GM19351 (cell line): Measurements from ENCODE around the gene ZNF792.
"Not testable (repeated sequence)": the region's sequence is repeated elsewhere in the genome, so short reads cannot be mapped to it uniquely, and the experiment has no call there.

Experiments
- ATAC-seq: cut with Tn5 transposase; IDR thresholded peaks from one replicate; pipeline ENCODE4 v1.9.1; 2021; ENCODE audit warnings: mild to moderate bottlenecking, moderate library complexity; ENCODE audit not compliant: unreplicated experiment

Gene ZNF792

GRCh38 chr19:34972163-34972705 is 8.2 kb upstream of the ZNF792 start:
- no peak for ATAC-seq

- ATAC-seq, result not testable (repeated sequence)
Observed at GRCh38 chr19:34970185-34970780, 6.3 kb upstream of the ZNF792 start.

GRCh38 chr19:34969721-34970120 is 5.7 kb upstream of the ZNF792 start:
- no peak for ATAC-seq

GRCh38 chr19:34967551-34967950 is 3.5 kb upstream of the ZNF792 start:
- ATAC-seq, result no peak

- not testable (repeated sequence) for ATAC-seq
Observed at GRCh38 chr19:34965505-34965904, 1.5 kb upstream of the ZNF792 start.

- ATAC-seq, result no peak
Observed at GRCh38 chr19:34964598-34964997, 569 bp upstream of the ZNF792 start.

GRCh38 chr19:34962687-34963572 is 1.1 kb downstream of the ZNF792 start:
- no peak for ATAC-seq

GRCh38 chr19:34961775-34962686 is 2.0 kb downstream of the ZNF792 start:
- ATAC-seq, result no peak

GRCh38 chr19:34960940-34961679 is 2.9 kb downstream of the ZNF792 start:
- ATAC-seq, result no peak

GRCh38 chr19:34960103-34960805 is 3.8 kb downstream of the ZNF792 start:
- no peak for ATAC-seq

- no peak for ATAC-seq
Observed at GRCh38 chr19:34959021-34959420, 5.0 kb downstream of the ZNF792 start.

GRCh38 chr19:34957830-34958751 is 5.9 kb downstream of the ZNF792 start:
- no peak for ATAC-seq

GRCh38 chr19:34953092-34953491 is 10.9 kb downstream of the ZNF792 start:
- ATAC-seq, result no peak

- ATAC-seq, result no peak
Observed at GRCh38 chr19:34943861-34944573, 20.0 kb downstream of the ZNF792 start.

GRCh38 chr19:34938886-34939285 is 25.1 kb downstream of the ZNF792 start:
- no peak for ATAC-seq

- no peak for ATAC-seq
Observed at GRCh38 chr19:34936184-34936583, 27.8 kb downstream of the ZNF792 start.

- ATAC-seq, result no peak
Observed at GRCh38 chr19:34932494-34932893, 31.5 kb downstream of the ZNF792 start.
